Measurements from ENCODE around the gene NCAPG. TPM values are rescaled to one million over a fixed set of nuclear protein-coding genes. Genes with fewer than 3 reads are reported as not detected.

The NCAPG gene
- total and polyA plus RNA-seq, 7 experiments from 2014 or later = 0.09 to 44.1 (median 0.29) TPM

- no peaks in the 10 kb centered on the region for H3K36me3 ChIP-seq (ENCODE audit: control insufficient read depth in 2 of 3, insufficient read depth in 3 of 3, low read length in 3 of 3)
- ChIA-PET POLR2A (no interaction called here), CTCF (no interaction called here)
- no peaks in the 10 kb centered on the region for H3K9me3 ChIP-seq (ENCODE audit: control insufficient read depth in 2 of 3, low read length in 3 of 3)
- H3K4me1 ChIP-seq (ENCODE audit: control insufficient read depth in 2 of 2, insufficient read depth in 2 of 2, low read length in 2 of 2) = no peaks in the 10 kb centered on the region
- peaks cover 0 to 11% (median 7%) of the 10 kb centered on the region in 5 donors for H3K27me3 Mint-ChIP-seq
- ATAC-seq (no peak), DNase-seq (no peak)
- peaks cover 0 to 6% (median 0%) of the 10 kb centered on the region in 5 donors for H3K36me3 Mint-ChIP-seq
- H3K4me3 Mint-ChIP-seq = peak overlapping the region in 3 of 10 donors; percentile 1 to 15 (median 2)
- H3K4me1 Mint-ChIP-seq = peaks cover 0 to 9% (median 7%) of the 10 kb centered on the region in 7 donors
- H3K27ac Mint-ChIP-seq = peak overlapping the region in 1 of 9 donors; percentile 21
- intact Hi-C loops (cut with micrococcal nuclease) = no loop called here
- H3K4me3 ChIP-seq (ENCODE audit: low read length) = no peak overlapping the region
- no peak overlapping the region for H3K27ac ChIP-seq (ENCODE audit: low read depth, low read length)
- no peaks in the 10 kb centered on the region for H3K27me3 ChIP-seq (ENCODE audit: control insufficient read depth in 2 of 2, insufficient read depth in 2 of 2, low read length in 2 of 2)
- peaks cover 0 to 9% (median 0%) of the 10 kb centered on the region in 11 donors for H3K9me3 Mint-ChIP-seq
Measured at GRCh38 chr4:17765514-17766286, 45.1 kb upstream of the NCAPG start.

GRCh38 chr4:17766826-17767458 is 43.8 kb upstream of the NCAPG start:
- ChIA-PET CTCF (no interaction called here), POLR2A (no interaction called here)
- Histone ChIP-seq H3K9me3 (ENCODE audit: control insufficient read depth in 2 of 3, low read length in 3 of 3) (no peaks in the 10 kb centered on the region), H3K27ac (ENCODE audit: low read depth, low read length) (no peak overlapping the region), H3K4me1 (ENCODE audit: control insufficient read depth in 2 of 2, insufficient read depth in 2 of 2, low read length in 2 of 2) (no peaks in the 10 kb centered on the region), H3K4me3 (ENCODE audit: low read length) (no peak overlapping the region), H3K36me3 (ENCODE audit: control insufficient read depth in 2 of 3, insufficient read depth in 3 of 3, low read length in 3 of 3) (no peaks in the 10 kb centered on the region), H3K27me3 (ENCODE audit: control insufficient read depth in 2 of 2, insufficient read depth in 2 of 2, low read length in 2 of 2) (no peaks in the 10 kb centered on the region)
- Mint-ChIP-seq H3K4me3 (no peak overlapping the region), H3K4me1 (peaks cover 0 to 9% (median 7%) of the 10 kb centered on the region in 7 donors), H3K27ac (no peak overlapping the region), H3K9me3 (peaks cover 0 to 9% (median 0%) of the 10 kb centered on the region in 11 donors), H3K36me3 (peaks cover 0 to 6% (median 0%) of the 10 kb centered on the region in 5 donors), H3K27me3 (peaks cover 0 to 11% (median 7%) of the 10 kb centered on the region in 5 donors)
- DNase-seq = no peak
- no peak for ATAC-seq
- intact Hi-C loops (cut with micrococcal nuclease) = no loop called here

GRCh38 chr4:17769406-17770174 is 41.2 kb upstream of the NCAPG start:
- H3K36me3 Mint-ChIP-seq = peaks cover 0 to 6% (median 0%) of the 10 kb centered on the region in 5 donors
- peaks cover 0 to 17% (median 7%) of the 10 kb centered on the region in 5 donors for H3K27me3 Mint-ChIP-seq
- CTCF ChIA-PET = no interaction called here
- POLR2A ChIA-PET = no interaction called here
- H3K4me3 Mint-ChIP-seq = no peak overlapping the region
- peaks cover 0 to 9% (median 0%) of the 10 kb centered on the region in 11 donors for H3K9me3 Mint-ChIP-seq
- H3K4me1 Mint-ChIP-seq = peaks cover 0 to 9% (median 7%) of the 10 kb centered on the region in 7 donors
- no peak overlapping the region for H3K27ac Mint-ChIP-seq
- Histone ChIP-seq H3K9me3 (ENCODE audit: control insufficient read depth in 2 of 3, low read length in 3 of 3) (no peaks in the 10 kb centered on the region), H3K27ac (ENCODE audit: low read depth, low read length) (no peak overlapping the region), H3K4me1 (ENCODE audit: control insufficient read depth in 2 of 2, insufficient read depth in 2 of 2, low read length in 2 of 2) (no peaks in the 10 kb centered on the region), H3K36me3 (ENCODE audit: control insufficient read depth in 2 of 3, insufficient read depth in 3 of 3, low read length in 3 of 3) (no peaks in the 10 kb centered on the region), H3K4me3 (ENCODE audit: low read length) (no peak overlapping the region), H3K27me3 (ENCODE audit: control insufficient read depth in 2 of 2, insufficient read depth in 2 of 2, low read length in 2 of 2) (no peaks in the 10 kb centered on the region)
- no peak for ATAC-seq
- intact Hi-C loops (cut with micrococcal nuclease) = no loop called here
- DNase-seq = no peak

GRCh38 chr4:17770845-17771244 is 39.9 kb upstream of the NCAPG start:
- ATAC-seq (no peak), DNase-seq (no peak)
- Histone ChIP-seq H3K4me1 (ENCODE audit: control insufficient read depth in 2 of 2, insufficient read depth in 2 of 2, low read length in 2 of 2) (no peaks in the 10 kb centered on the region), H3K9me3 (ENCODE audit: control insufficient read depth in 2 of 3, low read length in 3 of 3) (no peaks in the 10 kb centered on the region), H3K27ac (ENCODE audit: low read depth, low read length) (no peak overlapping the region), H3K27me3 (ENCODE audit: control insufficient read depth in 2 of 2, insufficient read depth in 2 of 2, low read length in 2 of 2) (no peaks in the 10 kb centered on the region), H3K36me3 (ENCODE audit: control insufficient read depth in 2 of 3, insufficient read depth in 3 of 3, low read length in 3 of 3) (no peaks in the 10 kb centered on the region), H3K4me3 (ENCODE audit: low read length) (no peak overlapping the region)
- CTCF ChIA-PET = no interaction called here
- peaks cover 0 to 17% (median 7%) of the 10 kb centered on the region in 5 donors for H3K27me3 Mint-ChIP-seq
- POLR2A ChIA-PET = no interaction called here
- intact Hi-C loops (cut with micrococcal nuclease) = no loop called here
- H3K27ac Mint-ChIP-seq = no peak overlapping the region
- peaks cover 0 to 3% (median 2%) of the 10 kb centered on the region in 7 donors for H3K4me1 Mint-ChIP-seq
- peaks cover 0 to 7% (median 0%) of the 10 kb centered on the region in 11 donors for H3K9me3 Mint-ChIP-seq
- H3K36me3 Mint-ChIP-seq = peaks cover 0 to 4% (median 0%) of the 10 kb centered on the region in 5 donors
- no peak overlapping the region for H3K4me3 Mint-ChIP-seq

GRCh38 chr4:17771284-17771908 is 39.4 kb upstream of the NCAPG start:
- no peaks in the 10 kb centered on the region for H3K36me3 Mint-ChIP-seq
- DNase-seq (no peak), ATAC-seq (no peak)
- Histone ChIP-seq H3K27ac (ENCODE audit: low read depth, low read length) (no peak overlapping the region), H3K4me1 (ENCODE audit: control insufficient read depth in 2 of 2, insufficient read depth in 2 of 2, low read length in 2 of 2) (no peaks in the 10 kb centered on the region), H3K27me3 (ENCODE audit: control insufficient read depth in 2 of 2, insufficient read depth in 2 of 2, low read length in 2 of 2) (no peaks in the 10 kb centered on the region), H3K4me3 (ENCODE audit: low read length) (no peak overlapping the region), H3K9me3 (ENCODE audit: control insufficient read depth in 2 of 3, low read length in 3 of 3) (no peaks in the 10 kb centered on the region), H3K36me3 (ENCODE audit: control insufficient read depth in 2 of 3, insufficient read depth in 3 of 3, low read length in 3 of 3) (no peaks in the 10 kb centered on the region)
- no peaks in the 10 kb centered on the region for H3K4me1 Mint-ChIP-seq
- POLR2A ChIA-PET = no interaction called here
- peaks cover 0 to 1% (median 0%) of the 10 kb centered on the region in 11 donors for H3K9me3 Mint-ChIP-seq
- CTCF ChIA-PET = interaction anchor here (0.6 kb wide), 1 partner anchor 1702 kb away, joined by 3 read pairs; no protein-coding TSS in a partner anchor
- no peak overlapping the region for H3K4me3 Mint-ChIP-seq
- intact Hi-C loops (cut with micrococcal nuclease) = no loop called here
- H3K27me3 Mint-ChIP-seq = peaks cover 2 to 17% (median 6%) of the 10 kb centered on the region in 5 donors
- H3K27ac Mint-ChIP-seq = no peak overlapping the region

GRCh38 chr4:17773135-17773698 is 37.6 kb upstream of the NCAPG start:
- Mint-ChIP-seq H3K4me3 (no peak overlapping the region), H3K27ac (no peak overlapping the region), H3K27me3 (peaks cover 5 to 22% (median 7%) of the 10 kb centered on the region in 5 donors), H3K9me3 (no peaks in the 10 kb centered on the region), H3K4me1 (no peaks in the 10 kb centered on the region), H3K36me3 (no peaks in the 10 kb centered on the region)
- ATAC-seq = no peak
- Histone ChIP-seq H3K27ac (ENCODE audit: low read depth, low read length) (no peak overlapping the region), H3K4me3 (ENCODE audit: low read length) (no peak overlapping the region), H3K36me3 (ENCODE audit: control insufficient read depth in 2 of 3, insufficient read depth in 3 of 3, low read length in 3 of 3) (no peaks in the 10 kb centered on the region), H3K27me3 (ENCODE audit: control insufficient read depth in 2 of 2, insufficient read depth in 2 of 2, low read length in 2 of 2) (no peaks in the 10 kb centered on the region), H3K9me3 (ENCODE audit: control insufficient read depth in 2 of 3, low read length in 3 of 3) (no peaks in the 10 kb centered on the region), H3K4me1 (ENCODE audit: control insufficient read depth in 2 of 2, insufficient read depth in 2 of 2, low read length in 2 of 2) (no peaks in the 10 kb centered on the region)
- CTCF ChIA-PET = no interaction called here
- intact Hi-C loops (cut with micrococcal nuclease) = no loop called here
- POLR2A ChIA-PET = no interaction called here
- DNase-seq = no peak
